H1 (cell line): ENCODE data around the gene ERP44. TPM values are rescaled to one million over a fixed set of nuclear protein-coding genes. Genes with fewer than 3 reads are reported as not detected.

Experiments
- CTCF ChIA-PET: fragments of 300-600 bp; sonication (Branson Sonifier 250); formaldehyde crosslinking; loops from one replicate; lab custom pipeline; 2021; ENCODE audit not compliant: partially characterized antibody; lab: Charles Lee
- POLR2A ChIA-PET: fragments of 300-600 bp; sonication (Branson Sonifier 250); formaldehyde crosslinking; loops from one replicate; lab custom pipeline; 2021; ENCODE audit warnings: inconsistent platforms; ENCODE audit not compliant: partially characterized antibody; lab: Charles Lee
- DNase-seq, 2 experiments: peaks; one replicate each; pipeline versions ENCODE4 v3.0.0 to v3.0.0-alpha.2; 2010 to 2022; ENCODE audit warnings: low spot score in 2 of 2, low read depth in 1 of 2, mixed read lengths in 1 of 2
- FAIRE-seq: peaks from 2 replicates; lab custom pipeline; 2011; peaks lifted over from hg19 to GRCh38; lab: Jason Lieb, UNC
- H2AFZ ChIP-seq: 2 replicates; pipeline ENCODE4 v1.8.1; 2012; ENCODE audit warnings: low read length, inconsistent platforms
- H2AK5ac ChIP-seq: 2 replicates; pipeline ENCODE4 v1.6.1; 2013; ENCODE audit warnings: low read depth, low read length
- H2BK120ac ChIP-seq: replicated peaks from 2 replicates; pipeline ENCODE3; 2013; ENCODE audit warnings: low read depth, low read length, inconsistent platforms
- H2BK12ac ChIP-seq: 2 replicates; pipeline ENCODE4 v1.6.1; 2013; ENCODE audit warnings: low read depth, low read length
- H2BK15ac ChIP-seq: 2 replicates; pipeline ENCODE4 v1.6.1; 2013; ENCODE audit warnings: low read length
- H2BK20ac ChIP-seq: 2 replicates; pipeline ENCODE4 v1.6.1; 2013; ENCODE audit warnings: low read length
- H2BK5ac ChIP-seq: 2 replicates; pipeline ENCODE4 v1.6.1; 2013; ENCODE audit warnings: low read depth, low read length
- H3K14ac ChIP-seq: 2 replicates; pipeline ENCODE4 v1.6.1; 2013; ENCODE audit warnings: inconsistent platforms; ENCODE audit not compliant: insufficient read length
- H3K18ac ChIP-seq: 2 replicates; pipeline ENCODE4 v1.6.1; 2013; ENCODE audit warnings: low read length; ENCODE audit errors: extremely low read depth
- H3K23ac ChIP-seq: 2 replicates; pipeline ENCODE4 v1.6.1; 2013; ENCODE audit warnings: inconsistent platforms; ENCODE audit not compliant: insufficient read length
- H3K23me2 ChIP-seq: 2 replicates; pipeline ENCODE4 v1.6.1; 2013; ENCODE audit warnings: low read depth, low read length
- H3K27ac ChIP-seq: 2 replicates; pipeline ENCODE4 v1.6.1; 2011; ENCODE audit warnings: low read depth, low read length, inconsistent platforms
- H3K27me3 ChIP-seq, 4 experiments: replicated peaks in 1 of 4; 1 replicate in 1 of 4; 2 replicates in 3 of 4; pipeline versions ENCODE4 v1.6.1 to v1.8.1; 2011 to 2013; ENCODE audit warnings: low read length in 3 of 4, mild to moderate bottlenecking in 3 of 4, inconsistent platforms in 2 of 4, mixed read lengths in 2 of 4, moderate library complexity in 1 of 4; ENCODE audit not compliant: control insufficient read depth in 3 of 4, insufficient read depth in 3 of 4; ENCODE audit errors: extremely low read depth in 1 of 4
- H3K36me3 ChIP-seq, 4 experiments: 2 replicates each; pipeline versions ENCODE4 v1.6.1 to v1.8.1; 2011 to 2013; ENCODE audit warnings: mild to moderate bottlenecking in 4 of 4, low read length in 3 of 4, moderate library complexity in 2 of 4, control low read depth in 1 of 4, inconsistent platforms in 1 of 4; ENCODE audit not compliant: insufficient read depth in 4 of 4, control insufficient read depth in 2 of 4
- H3K4ac ChIP-seq: replicated peaks from 2 replicates; pipeline ENCODE3; 2013; ENCODE audit warnings: low read length, low read depth, mixed read lengths, inconsistent platforms; ENCODE audit not compliant: insufficient read length
- H3K4me1 ChIP-seq, 4 experiments: replicated peaks in 1 of 4; 1 replicate in 1 of 4; 2 replicates in 3 of 4; pipeline versions ENCODE4 v1.6.1 to v1.8.1; 2011 to 2013; ENCODE audit warnings: low read length in 3 of 4, inconsistent platforms in 2 of 4, mixed read lengths in 1 of 4; ENCODE audit not compliant: insufficient read depth in 4 of 4, control insufficient read depth in 3 of 4
- H3K4me2 ChIP-seq, 2 experiments: 2 replicates each; pipeline versions ENCODE4 v1.6.1 to v1.8.1; 2011 to 2013; ENCODE audit warnings: low read depth in 2 of 2, low read length in 2 of 2, control low read depth in 1 of 2, inconsistent platforms in 1 of 2, mild to moderate bottlenecking in 1 of 2; ENCODE audit not compliant: insufficient read depth in 1 of 2
- H3K4me3 ChIP-seq, 4 experiments: fragments of 200-600, 300-600 bp in 1 of 4; sonication (generic), shearing (Covaris generic), sonication (Bioruptor Twin) in 1 of 4; 2 replicates each; pipeline versions ENCODE4 v1.5.1 to v1.8.1; 2011 to 2016; ENCODE audit warnings: low read length in 4 of 4, low read depth in 3 of 4, control low read depth in 2 of 4, inconsistent platforms in 2 of 4, mild to moderate bottlenecking in 2 of 4, mixed read lengths in 1 of 4, moderate library complexity in 1 of 4; ENCODE audit not compliant: insufficient read depth in 2 of 4; ENCODE audit errors: extremely low read depth in 1 of 4
- H3K56ac ChIP-seq: replicated peaks from 2 replicates; pipeline ENCODE3; 2013; ENCODE audit warnings: low read depth, mild to moderate bottlenecking, mixed read lengths, low read length, inconsistent platforms; ENCODE audit not compliant: insufficient read length
- H3K79me1 ChIP-seq: 2 replicates; pipeline ENCODE4 v1.6.1; 2013; ENCODE audit warnings: low read depth, low read length, control low read depth
- H3K79me2 ChIP-seq, 2 experiments: 2 replicates each; pipeline versions ENCODE4 v1.6.1 to v1.8.1; 2012 to 2013; ENCODE audit warnings: low read length in 2 of 2, mild to moderate bottlenecking in 2 of 2, inconsistent platforms in 1 of 2; ENCODE audit not compliant: insufficient read depth in 2 of 2, control insufficient read depth in 1 of 2
- H3K9ac ChIP-seq, 4 experiments: replicated peaks in 1 of 4; 1 replicate in 1 of 4; 2 replicates in 3 of 4; pipeline versions ENCODE4 v1.6.1 to v1.8.1; 2011 to 2013; ENCODE audit warnings: low read depth in 3 of 4, low read length in 3 of 4, control low read depth in 2 of 4, mild to moderate bottlenecking in 2 of 4, moderate library complexity in 2 of 4, inconsistent platforms in 1 of 4; ENCODE audit errors: extremely low read depth in 1 of 4
- H3K9me3 ChIP-seq, 2 experiments: 2 replicates each; pipeline versions ENCODE4 v1.6.1 to v1.8.1; 2012 to 2013; ENCODE audit warnings: mild to moderate bottlenecking in 2 of 2, moderate library complexity in 2 of 2, control low read depth in 1 of 2, inconsistent platforms in 1 of 2, low read depth in 1 of 2, low read length in 1 of 2, mixed read lengths in 1 of 2; ENCODE audit not compliant: insufficient read depth in 2 of 2
- H4K20me1 ChIP-seq, 2 experiments: replicated peaks in 1 of 2; 2 replicates each; pipeline versions ENCODE3 to v1.8.1; 2011 to 2013; ENCODE audit warnings: inconsistent platforms in 2 of 2, low read length in 2 of 2, mild to moderate bottlenecking in 1 of 2; ENCODE audit not compliant: insufficient read depth in 2 of 2, control insufficient read depth in 1 of 2
- H4K5ac ChIP-seq: 2 replicates; pipeline ENCODE4 v1.6.1; 2013; ENCODE audit warnings: low read length, low read depth, mixed read lengths, inconsistent platforms; ENCODE audit not compliant: insufficient read length
- H4K8ac ChIP-seq: 2 replicates; pipeline ENCODE4 v1.8.0; 2013; ENCODE audit warnings: mild to moderate bottlenecking, moderate library complexity, low read length, inconsistent platforms; ENCODE audit not compliant: insufficient read depth; ENCODE audit errors: extremely low read depth
- H4K91ac ChIP-seq: replicated peaks from 2 replicates; pipeline ENCODE3; 2013; ENCODE audit warnings: low read length, mixed read lengths, inconsistent platforms; ENCODE audit not compliant: insufficient read length
- BACH1 ChIP-seq: IDR thresholded peaks from 2 replicates; pipeline ENCODE4 v1.6.1; 2012; ENCODE audit warnings: low read length, improper control_type of control experiment
- CBX8 ChIP-seq: fragments of 300-800, 300-1000 bp; sonication (generic); IDR thresholded peaks from 2 replicates; pipeline ENCODE4 v1.7.1; 2016; ENCODE audit warnings: low read depth, low read length, borderline replicate concordance
- CHD1 ChIP-seq: IDR thresholded peaks from 2 replicates; pipeline ENCODE4 v1.6.1; 2012; ENCODE audit warnings: low read depth, low read length, improper control_type of control experiment
- FOSL1 ChIP-seq: IDR thresholded peaks from 2 replicates; pipeline ENCODE4 v1.6.1; 2011; ENCODE audit warnings: mild to moderate bottlenecking, low read depth, low read length, moderate library complexity; ENCODE audit not compliant: insufficient read depth
- KDM5A ChIP-seq: fragments of 200-600 bp; IDR thresholded peaks from 2 replicates; pipeline ENCODE4 v1.7.1; 2012; ENCODE audit warnings: mild to moderate bottlenecking, low read length, inconsistent platforms, mixed read lengths
- MAFK ChIP-seq: IDR thresholded peaks from 2 replicates; pipeline ENCODE4 v1.6.1; 2012; ENCODE audit warnings: low read depth, mild to moderate bottlenecking, improper control_type of control experiment, low read length
- NANOG ChIP-seq: IDR thresholded peaks from 2 replicates; pipeline ENCODE4 v1.6.1; 2011; ENCODE audit warnings: low read length, low read depth, mild to moderate bottlenecking, inconsistent platforms; ENCODE audit not compliant: insufficient read depth, poor library complexity, severe bottlenecking
- POLR2AphosphoS5 ChIP-seq: IDR thresholded peaks from 2 replicates; pipeline ENCODE4 v1.6.1; 2011; ENCODE audit warnings: low read depth, low read length
- POU5F1 ChIP-seq: IDR thresholded peaks from 2 replicates; pipeline ENCODE4 v1.6.1; 2011; ENCODE audit warnings: low read depth, mild to moderate bottlenecking, low read length, moderate library complexity
- SRF ChIP-seq: IDR thresholded peaks from 2 replicates; pipeline ENCODE4 v1.6.1; 2011; ENCODE audit warnings: mild to moderate bottlenecking, low read depth, low read length, moderate library complexity
- SUZ12 ChIP-seq: fragments of 200-600 bp; sonication (generic); IDR thresholded peaks from 2 replicates; pipeline ENCODE4 v1.6.1; 2012; ENCODE audit warnings: mild to moderate bottlenecking, inconsistent platforms, low read length, moderate library complexity, mixed read lengths
- YY1 ChIP-seq: IDR thresholded peaks from 2 replicates; pipeline ENCODE4 v1.6.1; 2011; ENCODE audit warnings: low read depth, mild to moderate bottlenecking, low read length
- WGBS, 2 experiments: shearing (Covaris generic) in 1 of 2; methylation state at CpG; one replicate each; pipeline versions ENCODE4 v1.1.6 to v1.1.7; 2013 to 2015; ENCODE audit warnings: low lambda C conversion rate in 2 of 2, mixed read lengths in 2 of 2, inconsistent platforms in 1 of 2, low coverage in 1 of 2, missing lambda C conversion rate in 1 of 2; ENCODE audit not compliant: insufficient replicate concordance in 2 of 2, insufficient coverage in 1 of 2, insufficient read length in 1 of 2; ENCODE audit errors: extremely low coverage in 1 of 2, missing lambda C conversion rate in 1 of 2; 5-methylcytosine and 5-hydroxymethylcytosine counted together
- polyA plus RNA-seq, 7 experiments: library from polyadenylated mRNA; depleted of rRNA in 3 of 7; stranded (reverse) in 5 of 7; unstranded in 2 of 7; fragments of >200 nt in 5 of 7; fragments of 200-250 nt in 2 of 7; gene quantifications; 1 replicate in 5 of 7; 2 replicates in 1 of 7; 4 replicates in 1 of 7; pipeline versions ENCODE4 v1.2.1 to v1.2.3, GENCODE V29; 2011 to 2013; ENCODE audit warnings: missing spikeins in 2 of 7, mixed read lengths in 2 of 7
- total RNA-seq: library from RNA; stranded (reverse); fragmentation: NEBNext Ultra II Directional; extraction: Animal tissue kit (Norgen Biotek cat#: 25700); gene quantifications from 2 replicates; pipeline ENCODE4 v1.2.1, GENCODE V29; 2021
- TF ChIP-seq, protein P1 (sequence below): IDR thresholded peaks from 2 replicates; pipeline ENCODE4 v1.6.1; 2012; ENCODE audit warnings: inconsistent platforms
- TF ChIP-seq, protein P2 (sequence below): IDR thresholded peaks from 2 replicates; pipeline ENCODE4 v1.6.1; 2012; ENCODE audit warnings: inconsistent platforms

The ERP44 gene
- total and polyA plus RNA-seq, 2 of the 8 experiments (the other 6 are each of a cell fraction or from before 2014, with no cell fraction given): 5.7 to 15.6 TPM

DNA sequence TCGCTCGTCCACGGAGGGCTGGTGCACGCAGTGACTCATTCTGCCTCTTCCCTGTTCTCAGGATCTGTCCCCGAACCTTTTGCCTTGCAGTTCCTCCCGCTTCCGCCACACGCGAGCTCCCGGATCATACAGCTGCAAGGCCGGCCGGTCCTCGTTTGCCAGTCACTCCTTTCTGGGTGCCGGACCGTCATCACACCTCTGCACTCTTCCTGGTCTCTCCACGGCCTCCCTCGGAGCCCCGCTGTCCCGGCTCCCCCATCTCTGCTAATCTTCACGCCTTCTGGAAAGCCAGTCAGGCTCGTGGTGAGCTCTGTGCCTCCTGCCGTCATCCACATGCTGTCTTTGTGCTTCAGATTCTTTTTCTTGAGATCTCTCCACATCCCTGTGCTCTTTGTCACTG lies 100.5 kb downstream of the ERP44 start:
- WGBS, 2 experiments: 88% methylated on average over 22 of the region's 22 CpGs; no CpG with 5 or more reads in 1 of the 2 experiments
- H2BK15ac ChIP-seq: no peak overlapping the region
- no peak overlapping the region for H3K4me2 ChIP-seq
- no peak overlapping the region for H2AFZ ChIP-seq
- H3K9ac ChIP-seq: no peak overlapping the region
- H4K20me1 ChIP-seq: no peaks in the 10 kb centered on the region
- no peak overlapping the region for H3K4me3 ChIP-seq
- H4K8ac ChIP-seq: no peak overlapping the region
- DNase-seq: peak in 1 of 2 experiments; percentile 49
- H4K5ac ChIP-seq: no peak overlapping the region
- FAIRE-seq: no peak
- H3K14ac ChIP-seq: no peak overlapping the region
- H4K91ac ChIP-seq: no peak overlapping the region
- no peak overlapping the region for H3K56ac ChIP-seq
- no peaks in the 10 kb centered on the region for H3K23me2 ChIP-seq
- H3K4ac ChIP-seq: no peak overlapping the region
- H3K79me1 ChIP-seq: no peaks in the 10 kb centered on the region
- H3K23ac ChIP-seq: no peak overlapping the region
- H3K79me2 ChIP-seq: no peaks in the 10 kb centered on the region
- no peaks in the 10 kb centered on the region; a peak in 1 of 7 replicates for H3K4me1 ChIP-seq
- H3K27ac ChIP-seq: no peak overlapping the region
- no peak overlapping the region for H2BK5ac ChIP-seq
- H3K36me3 ChIP-seq: no peaks in the 10 kb centered on the region
- no peak overlapping the region for H2BK120ac ChIP-seq
- H2AK5ac ChIP-seq: no peak overlapping the region
- no peak overlapping the region for H2BK20ac ChIP-seq
- H3K27me3 ChIP-seq: no peaks in the 10 kb centered on the region
- no peak overlapping the region for H2BK12ac ChIP-seq
- ChIA-PET POLR2A (no interaction called here), CTCF (interaction anchor here (0.6 to 2.1 kb wide), 6 partner anchors 9 to 326 kb away, joined by 3 to 6 read pairs (median 4); no protein-coding TSS in a partner anchor)
- no peak overlapping the region for H3K18ac ChIP-seq
- H3K9me3 ChIP-seq: no peaks in the 10 kb centered on the region
- TF ChIP-seq POLR2AphosphoS5 (no peak), MAFK (no peak), SRF (no peak), NANOG (no peak), CHD1 (no peak), BACH1 (no peak), YY1 (no peak), KDM5A (no peak), SUZ12 (no peak), FOSL1 (no peak), CBX8 (no peak), POU5F1 (no peak)
- TF ChIP-seq, protein P1, sequence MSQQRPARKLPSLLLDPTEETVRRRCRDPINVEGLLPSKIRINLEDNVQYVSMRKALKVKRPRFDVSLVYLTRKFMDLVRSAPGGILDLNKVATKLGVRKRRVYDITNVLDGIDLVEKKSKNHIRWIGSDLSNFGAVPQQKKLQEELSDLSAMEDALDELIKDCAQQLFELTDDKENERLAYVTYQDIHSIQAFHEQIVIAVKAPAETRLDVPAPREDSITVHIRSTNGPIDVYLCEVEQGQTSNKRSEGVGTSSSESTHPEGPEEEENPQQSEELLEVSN: peak; percentile 52
- TF ChIP-seq, protein P2, sequence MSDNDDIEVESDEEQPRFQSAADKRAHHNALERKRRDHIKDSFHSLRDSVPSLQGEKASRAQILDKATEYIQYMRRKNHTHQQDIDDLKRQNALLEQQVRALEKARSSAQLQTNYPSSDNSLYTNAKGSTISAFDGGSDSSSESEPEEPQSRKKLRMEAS: peak; percentile 74; the same call in 1 of the 2 replicates
